GDM1 (cell line): ENCODE measurements around the gene EXD1.
"Not testable (repeated sequence)": the region's sequence is repeated elsewhere in the genome, so short reads cannot be mapped to it uniquely, and the experiment has no call there.

Experiments
- DNase-seq: peaks from one replicate; lab custom pipeline; 2025; lab: John Stamatoyannopoulos, UW

Gene EXD1

DNA sequence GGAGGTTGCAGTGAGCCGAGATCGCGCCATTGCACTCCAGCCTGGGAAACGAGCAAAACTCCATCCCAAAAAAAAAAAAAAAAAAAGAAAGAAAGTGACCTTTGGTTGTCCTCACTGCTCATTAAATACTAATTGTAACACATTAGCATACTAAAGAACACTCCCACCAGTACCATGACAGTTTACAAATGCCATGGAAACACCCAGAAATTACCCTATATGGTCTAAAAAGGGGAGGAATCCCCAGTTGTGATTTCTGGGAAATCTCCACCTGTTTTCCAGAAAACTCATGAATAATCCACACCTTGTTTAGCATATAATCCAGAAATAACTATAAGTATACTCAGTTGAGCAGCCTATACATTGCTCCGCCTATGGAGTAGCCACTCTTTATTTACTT lies 90.9 kb downstream of the EXD1 start:
- no peak for DNase-seq

DNA sequence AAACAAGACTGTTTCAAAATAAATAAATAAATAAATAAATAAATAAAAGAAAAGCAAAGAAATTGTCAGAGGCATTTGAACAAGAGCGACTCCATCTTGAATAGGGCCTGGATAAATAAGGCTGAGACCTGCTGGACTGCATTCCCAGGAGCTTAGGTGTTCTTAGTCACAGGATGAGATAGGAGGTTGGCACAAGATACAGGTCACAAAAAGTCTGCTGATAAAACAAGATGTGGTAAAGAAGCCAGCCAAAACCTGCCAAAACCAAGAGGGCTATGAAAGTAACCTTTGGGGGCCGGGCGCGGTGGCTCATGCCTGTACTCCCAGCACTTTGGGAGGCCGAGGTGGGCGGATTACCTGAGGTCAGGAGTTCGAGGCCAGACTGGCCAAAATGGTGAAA lies 91.4 kb downstream of the EXD1 start:
- not testable (repeated sequence) for DNase-seq

DNA sequence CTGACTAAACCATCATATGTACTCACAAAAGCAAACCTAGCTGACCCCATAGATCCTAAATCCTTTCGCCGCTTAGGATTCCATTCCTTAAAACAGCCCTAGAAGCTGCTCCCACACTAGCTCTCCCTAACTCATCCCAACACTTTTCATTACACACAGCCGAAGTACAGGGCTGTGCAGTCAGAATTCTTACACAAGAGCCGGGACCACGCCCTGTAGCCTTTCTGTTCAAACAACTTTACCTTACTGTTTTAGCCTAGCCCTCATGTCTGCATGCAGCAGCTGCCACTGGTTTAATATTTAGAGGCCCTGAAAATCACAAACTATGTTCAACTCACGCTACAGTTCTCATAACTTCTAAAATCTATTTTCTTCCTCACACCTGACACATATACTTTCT lies 95.0 kb downstream of the EXD1 start:
- not testable (repeated sequence) for DNase-seq

DNA sequence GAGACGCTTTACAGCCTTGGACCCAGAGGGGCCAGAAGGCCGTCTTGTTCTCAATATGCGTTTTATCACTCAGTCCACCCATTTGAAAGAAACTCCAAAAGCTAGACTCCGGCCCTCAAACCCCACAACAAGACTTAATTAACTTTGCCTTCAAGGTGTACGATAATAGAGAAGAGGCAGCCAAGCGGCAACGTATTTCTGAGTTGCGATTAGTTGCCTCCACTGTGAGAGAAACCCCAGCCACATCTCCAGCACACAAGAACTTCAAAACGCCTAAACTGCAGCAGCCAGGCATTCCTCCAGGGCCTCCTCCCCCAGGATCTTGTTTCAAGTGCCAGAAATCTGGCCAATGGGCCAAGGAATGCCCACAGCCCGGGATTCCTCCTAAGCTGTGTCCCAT lies 97.1 kb downstream of the EXD1 start:
- no peak for DNase-seq
